SJSA1 (cell line): ENCODE data around the gene TRPM4. TPM values are rescaled to one million over a fixed set of nuclear protein-coding genes. Genes with fewer than 3 reads are reported as not detected.
"Not testable (repeated sequence)": the region's sequence is repeated elsewhere in the genome, so short reads cannot be mapped to it uniquely, and the experiment has no call there.

Experiments used
- DNase-seq, 2 experiments: peaks; one replicate each; pipeline ENCODE4 v3.0.0-alpha.2; 2015 to 2020; ENCODE audit warnings: low spot score in 2 of 2, low read depth in 1 of 2
- H3K27ac ChIP-seq: fragments of 250-450 bp; sonication (Bioruptor Pico); 2 replicates; pipeline ENCODE4 v1.5.1; 2020; ENCODE audit warnings: mild to moderate bottlenecking, moderate library complexity
- H3K27me3 ChIP-seq: fragments of 250-450 bp; sonication (Bioruptor Pico); replicated peaks from 2 replicates; pipeline ENCODE4 v1.5.1; 2020; ENCODE audit warnings: mild to moderate bottlenecking, moderate library complexity
- H3K36me3 ChIP-seq: fragments of 250-450 bp; sonication (Bioruptor Pico); 2 replicates; pipeline ENCODE4 v1.5.1; 2020; ENCODE audit warnings: mild to moderate bottlenecking
- H3K4me1 ChIP-seq: fragments of 250-450 bp; sonication (Bioruptor Pico); replicated peaks from 2 replicates; pipeline ENCODE4 v1.6.1; 2021; ENCODE audit warnings: mild to moderate bottlenecking
- H3K4me3 ChIP-seq: fragments of 250-450 bp; sonication (Bioruptor Pico); 2 replicates; pipeline ENCODE4 v1.5.1; 2020; ENCODE audit warnings: mild to moderate bottlenecking
- H3K9me3 ChIP-seq: fragments of 250-450 bp; sonication (Bioruptor Pico); replicated peaks from 2 replicates; pipeline ENCODE4 v1.5.1; 2020; ENCODE audit warnings: mild to moderate bottlenecking
- total RNA-seq: library from RNA; depleted of rRNA; stranded (reverse); fragments of >200 nt; shearing (Covaris generic); gene quantifications from 2 replicates; pipeline ENCODE4 v1.2.3, GENCODE V29; 2014

The TRPM4 gene
- total RNA-seq, 1 experiment from 2014 or later: 6.8 TPM

GRCh38 chr19:49165865-49166301 lies 8.3 kb downstream of the TRPM4 start:
- Histone ChIP-seq H3K27ac (no peak overlapping the region), H3K27me3 (no peaks in the 10 kb centered on the region)
- DNase-seq: no peak

GRCh38 chr19:49167857-49168409 lies 10.3 kb downstream of the TRPM4 start:
- no peak for DNase-seq
- Histone ChIP-seq H3K4me3 (no peak overlapping the region), H3K9me3 (no peaks in the 10 kb centered on the region), H3K27ac (no peak overlapping the region), H3K4me1 (no peaks in the 10 kb centered on the region), H3K27me3 (no peaks in the 10 kb centered on the region), H3K36me3 (peaks cover 32% of the 10 kb centered on the region)

More at GRCh38 chr19:49165865-49166301, 8.3 kb downstream of the TRPM4 start:
- no peaks in the 10 kb centered on the region for H3K4me1 ChIP-seq
- no peak overlapping the region for H3K4me3 ChIP-seq
- H3K36me3 ChIP-seq: peaks cover 21% of the 10 kb centered on the region
- H3K9me3 ChIP-seq: no peaks in the 10 kb centered on the region

GRCh38 chr19:49168421-49168820 lies 10.8 kb downstream of the TRPM4 start:
- DNase-seq: no peak
- no peaks in the 10 kb centered on the region for H3K27me3 ChIP-seq
- no peaks in the 10 kb centered on the region for H3K4me1 ChIP-seq
- peaks cover 34% of the 10 kb centered on the region for H3K36me3 ChIP-seq
- no peaks in the 10 kb centered on the region for H3K9me3 ChIP-seq
- H3K4me3 ChIP-seq: no peak overlapping the region
- no peak overlapping the region for H3K27ac ChIP-seq

GRCh38 chr19:49173198-49173597 lies 15.6 kb downstream of the TRPM4 start:
- H3K9me3 ChIP-seq: no peaks in the 10 kb centered on the region
- H3K27me3 ChIP-seq: no peaks in the 10 kb centered on the region
- H3K36me3 ChIP-seq: peaks cover 26% of the 10 kb centered on the region
- H3K4me1 ChIP-seq: no peaks in the 10 kb centered on the region
- no peak overlapping the region for H3K4me3 ChIP-seq
- no peak overlapping the region for H3K27ac ChIP-seq
- DNase-seq: no peak

- H3K36me3 ChIP-seq: peaks cover 19% of the 10 kb centered on the region
- no peak overlapping the region for H3K27ac ChIP-seq
- no peak for DNase-seq
- no peaks in the 10 kb centered on the region for H3K4me1 ChIP-seq
- no peak overlapping the region for H3K4me3 ChIP-seq
- H3K27me3 ChIP-seq: no peaks in the 10 kb centered on the region
- no peaks in the 10 kb centered on the region; the same call in 1 of the 2 replicates for H3K9me3 ChIP-seq
These were observed 23.1 kb downstream of the TRPM4 start for GRCh38 chr19:49180659-49181058.

- not testable (repeated sequence) for H3K27me3 ChIP-seq, DNase-seq, H3K9me3 ChIP-seq, H3K4me3 ChIP-seq, H3K27ac ChIP-seq, H3K4me1 ChIP-seq
- H3K36me3 ChIP-seq: peaks cover 19% of the 10 kb centered on the region
These were observed 24.6 kb downstream of the TRPM4 start for GRCh38 chr19:49182010-49182847.

- H3K36me3 ChIP-seq: peaks cover 19% of the 10 kb centered on the region
- no peak overlapping the region for H3K27ac ChIP-seq
- no peaks in the 10 kb centered on the region for H3K4me1 ChIP-seq
- no peak overlapping the region for H3K4me3 ChIP-seq
- DNase-seq: no peak
- H3K27me3 ChIP-seq: no peaks in the 10 kb centered on the region
- H3K9me3 ChIP-seq: no peaks in the 10 kb centered on the region; the same call in 1 of the 2 replicates
These were observed 25.3 kb downstream of the TRPM4 start for GRCh38 chr19:49182848-49183375.

GRCh38 chr19:49186108-49186507 lies 28.5 kb downstream of the TRPM4 start:
- H3K27ac ChIP-seq: no peak overlapping the region
- H3K4me3 ChIP-seq: no peak overlapping the region
- peaks cover 36% of the 10 kb centered on the region for H3K36me3 ChIP-seq
- no peaks in the 10 kb centered on the region for H3K4me1 ChIP-seq
- no peaks in the 10 kb centered on the region for H3K27me3 ChIP-seq
- H3K9me3 ChIP-seq: no peaks in the 10 kb centered on the region; the same call in 1 of the 2 replicates
- DNase-seq: no peak

- DNase-seq: no peak
- H3K27me3 ChIP-seq: no peaks in the 10 kb centered on the region
- H3K9me3 ChIP-seq: no peaks in the 10 kb centered on the region
- no peaks in the 10 kb centered on the region for H3K4me1 ChIP-seq
- H3K27ac ChIP-seq: no peak overlapping the region
- no peak overlapping the region for H3K4me3 ChIP-seq
- H3K36me3 ChIP-seq: peaks cover 32% of the 10 kb centered on the region
These were observed 31.1 kb downstream of the TRPM4 start for GRCh38 chr19:49188626-49189200.

- Histone ChIP-seq H3K4me1 (no peaks in the 10 kb centered on the region), H3K27ac (no peak overlapping the region), H3K36me3 (peaks cover 29% of the 10 kb centered on the region), H3K27me3 (no peaks in the 10 kb centered on the region), H3K9me3 (no peaks in the 10 kb centered on the region), H3K4me3 (no peak overlapping the region)
- DNase-seq: no peak
These were observed 31.7 kb downstream of the TRPM4 start for GRCh38 chr19:49189259-49189658.

- Histone ChIP-seq H3K36me3 (peaks cover 25% of the 10 kb centered on the region), H3K9me3 (no peaks in the 10 kb centered on the region), H3K27me3 (no peaks in the 10 kb centered on the region), H3K4me1 (no peaks in the 10 kb centered on the region), H3K4me3 (no peak overlapping the region), H3K27ac (no peak overlapping the region)
- DNase-seq: no peak
These were observed 33.2 kb downstream of the TRPM4 start for GRCh38 chr19:49190781-49191180.

GRCh38 chr19:49193822-49194394 lies 36.3 kb downstream of the TRPM4 start:
- H3K4me3 ChIP-seq: no peak overlapping the region
- peaks cover 30% of the 10 kb centered on the region for H3K36me3 ChIP-seq
- DNase-seq: no peak
- H3K4me1 ChIP-seq: peaks cover 10% of the 10 kb centered on the region
- H3K9me3 ChIP-seq: no peaks in the 10 kb centered on the region
- no peak overlapping the region for H3K27ac ChIP-seq
- no peaks in the 10 kb centered on the region for H3K27me3 ChIP-seq

GRCh38 chr19:49194408-49194807 lies 36.8 kb downstream of the TRPM4 start:
- no peak for DNase-seq
- Histone ChIP-seq H3K27me3 (no peaks in the 10 kb centered on the region), H3K27ac (no peak overlapping the region), H3K4me1 (peaks cover 14% of the 10 kb centered on the region), H3K9me3 (no peaks in the 10 kb centered on the region), H3K36me3 (peaks cover 29% of the 10 kb centered on the region), H3K4me3 (no peak overlapping the region)
